GM12878 (cell line): ENCODE measurements around the gene PDZD7. TPM values are rescaled to one million over a fixed set of nuclear protein-coding genes. Genes with fewer than 3 reads are reported as not detected.
A peak's percentile ranks its signal among the peaks of the same experiment; 100 is the strongest.

ENCODE experiments used
- ATAC-seq: fragments of 200-7000 bp; cut with Tn5 transposase; 3 replicates; pipeline ENCODE4 v1.9.1; 2020; ENCODE audit warnings: mild to moderate bottlenecking, moderate library complexity
- BruUV-seq: library from RNA; stranded (reverse); fragments of 400-500 nt; replicated peaks from 2 replicates; lab custom pipeline; 2021; lab: Mats Ljungman, UMichigan
- CTCF ChIA-PET: fragments of 300-600 bp; sonication (Branson Sonifier 250); formaldehyde crosslinking; extraction: SDS; loops from one replicate; lab custom pipeline; 2021; ENCODE audit warnings: inconsistent platforms; lab: Yijun Ruan, JAX
- POLR2A ChIA-PET: fragments of 350-600 bp; formaldehyde crosslinking; extraction: SDS; loops from one replicate; lab custom pipeline; 2021; ENCODE audit warnings: inconsistent platforms; lab: Charles Lee
- RAD21 ChIA-PET: fragments of 300-600 bp; sonication (Branson Sonifier 250); formaldehyde crosslinking; loops from one replicate; lab custom pipeline; 2023; ENCODE audit warnings: antibody characterized with exemption; ENCODE audit not compliant: unreplicated experiment; lab: Charles Lee
- SMC1A ChIA-PET: fragments of 300-600 bp; sonication (Branson Sonifier 250); formaldehyde crosslinking; loops from one replicate; lab custom pipeline; 2023; ENCODE audit not compliant: unreplicated experiment, uncharacterized antibody; lab: Charles Lee
- DNase-seq: peaks from one replicate; pipeline ENCODE4 v3.0.0-alpha.2; 2011; ENCODE audit warnings: low read depth, low spot score
- FAIRE-seq: peaks from 3 replicates; lab custom pipeline; 2011; peaks lifted over from hg19 to GRCh38; lab: Jason Lieb, UNC
- H2AFZ ChIP-seq: 2 replicates; pipeline ENCODE4 v1.6.0; 2011; ENCODE audit warnings: low read depth, low read length, control low read depth; ENCODE audit not compliant: control insufficient read depth
- H3K27ac ChIP-seq: 2 replicates; pipeline ENCODE4 v1.5.1; 2011; ENCODE audit warnings: control low read depth; ENCODE audit not compliant: control insufficient read depth, insufficient read depth
- H3K27me3 ChIP-seq, 2 experiments: replicated peaks in 1 of 2; 2 replicates each; pipeline versions ENCODE4 v1.6.0 to v1.6.1; 2011; ENCODE audit warnings: low read length in 1 of 2; ENCODE audit not compliant: control insufficient read depth in 2 of 2, insufficient read depth in 2 of 2
- H3K36me3 ChIP-seq, 2 experiments: 2 replicates each; pipeline ENCODE4 v1.5.1; 2011; ENCODE audit warnings: low read length in 1 of 2; ENCODE audit not compliant: control insufficient read depth in 2 of 2, insufficient read depth in 2 of 2
- H3K4me1 ChIP-seq: 2 replicates; pipeline ENCODE4 v1.6.1; 2011; ENCODE audit warnings: mild to moderate bottlenecking, low read length, moderate library complexity, mixed read lengths; ENCODE audit not compliant: control insufficient read depth, insufficient read depth
- H3K4me2 ChIP-seq: 2 replicates; pipeline ENCODE4 v1.6.0; 2011; ENCODE audit warnings: control low read depth; ENCODE audit not compliant: control insufficient read depth, insufficient read depth
- H3K4me3 ChIP-seq: fragments of 200-600 bp; sonication (generic); 2 replicates; pipeline ENCODE4 v1.5.1; 2016
- H3K79me2 ChIP-seq: 2 replicates; pipeline ENCODE4 v1.6.0; 2011; ENCODE audit warnings: low read length; ENCODE audit not compliant: control insufficient read depth, insufficient read depth
- H3K9ac ChIP-seq: 2 replicates; pipeline ENCODE4 v1.8.0; 2011; ENCODE audit warnings: low read length, control low read depth, mixed read lengths; ENCODE audit not compliant: control insufficient read depth, insufficient read depth
- H3K9me3 ChIP-seq: replicated peaks from 3 replicates; pipeline ENCODE4 v1.5.1; 2011; ENCODE audit warnings: mild to moderate bottlenecking, low read length; ENCODE audit not compliant: control insufficient read depth, insufficient read depth
- H4K20me1 ChIP-seq: 2 replicates; pipeline ENCODE4 v1.6.0; 2011; ENCODE audit not compliant: control insufficient read depth, insufficient read depth
- BCL11A ChIP-seq: IDR thresholded peaks from 2 replicates; pipeline ENCODE4 v1.6.1; 2011; ENCODE audit warnings: low read depth, low read length
- CBX3 ChIP-seq: fragments of 200-600 bp; sonication (generic); IDR thresholded peaks from 2 replicates; pipeline ENCODE4 v1.6.1; 2016; ENCODE audit warnings: low read depth, borderline replicate concordance
- EGR1 ChIP-seq, 2 experiments: IDR thresholded peaks; 1 replicate in 1 of 2; 2 replicates in 1 of 2; pipeline ENCODE4 v1.6.1; 2011 to 2012; ENCODE audit warnings: low read depth in 2 of 2, low read length in 2 of 2, borderline replicate concordance in 1 of 2, mild to moderate bottlenecking in 1 of 2, moderate library complexity in 1 of 2
- IKZF1 ChIP-seq: fragments of 450-650 bp; conservative IDR thresholded peaks from 2 replicates; pipeline ENCODE4 v1.6.1; 2017; ENCODE audit warnings: antibody characterized with exemption, mild to moderate bottlenecking
- MEF2A ChIP-seq: IDR thresholded peaks from 2 replicates; pipeline ENCODE4 v1.6.1; 2011; ENCODE audit warnings: low read depth, mild to moderate bottlenecking, low read length, moderate library complexity; ENCODE audit not compliant: insufficient read depth
- NR2F1 ChIP-seq: fragments of 450-650 bp; conservative IDR thresholded peaks from 2 replicates; pipeline ENCODE4 v1.6.1; 2017; ENCODE audit warnings: mild to moderate bottlenecking
- PAX8 ChIP-seq: fragments of 450-650 bp; IDR thresholded peaks from 2 replicates; pipeline ENCODE4 v1.6.1; 2017; ENCODE audit warnings: mild to moderate bottlenecking, moderate library complexity
- POLR2A ChIP-seq: IDR thresholded peaks from 2 replicates; pipeline ENCODE4 v1.6.1; 2011; ENCODE audit warnings: low read depth, mild to moderate bottlenecking, low read length
- SMC3 ChIP-seq: IDR thresholded peaks from 2 replicates; pipeline ENCODE4 v1.6.1; 2011; ENCODE audit warnings: low read length, improper control_type of control experiment, borderline replicate concordance
- TCF12 ChIP-seq: IDR thresholded peaks from 2 replicates; pipeline ENCODE4 v1.6.1; 2011; ENCODE audit warnings: low read depth, mild to moderate bottlenecking, low read length
- WRNIP1 ChIP-seq: IDR thresholded peaks from 2 replicates; pipeline ENCODE4 v1.6.1; 2011; ENCODE audit warnings: low read depth, low read length, improper control_type of control experiment, borderline replicate concordance
- ZNF217 ChIP-seq: fragments of 450-650 bp; IDR thresholded peaks from 2 replicates; pipeline ENCODE4 v1.6.1; 2017; ENCODE audit warnings: antibody characterized with exemption, mild to moderate bottlenecking
- WGBS: methylation state at CpG from one replicate; pipeline ENCODE4 v1.1.6; 2016; ENCODE audit warnings: low lambda C conversion rate; ENCODE audit not compliant: insufficient replicate concordance, insufficient coverage; ENCODE audit errors: missing lambda C conversion rate; 5-methylcytosine and 5-hydroxymethylcytosine counted together
- in situ Hi-C: fragments of 300-500 bp; cut with MboI; formaldehyde crosslinking; loops from 9 replicates; pipeline ENCODE4 v1.14.3; 2018; ENCODE audit warnings: mixed read lengths
- intact Hi-C: fragments of 100-400 bp; cut with micrococcal nuclease; formaldehyde crosslinking; loops from one replicate; pipeline ENCODE4 v1.14.2; 2022; ENCODE audit not compliant: unreplicated experiment
- polyA plus RNA-seq, 11 experiments: library from polyadenylated mRNA; depleted of rRNA in 4 of 11; unstranded in 6 of 11; stranded (reverse) in 5 of 11; fragments of >200 nt; fragmentation: Nextera tagmentation in 4 of 11; fragmentation: Illumina TruSeq in 1 of 11; extraction: Ambion mirVana in 4 of 11; extraction: Trizol in 1 of 11; gene quantifications; 1 replicate in 1 of 11; 2 replicates in 10 of 11; pipeline versions ENCODE4 v1.2.1 to v1.2.3, GENCODE V29; 2011 to 2016; ENCODE audit warnings: inconsistent platforms in 2 of 11, missing spikeins in 2 of 11, low read depth in 1 of 11
- total RNA-seq, 4 experiments: library from RNA; depleted of rRNA in 3 of 4; stranded (reverse); fragments of >200 nt in 3 of 4; fragmentation: Illumina TruSeq in 1 of 4; extraction: Trizol in 1 of 4; gene quantifications; 2 replicates each; pipeline versions ENCODE4 v1.2.1 to v1.2.3, GENCODE V29; 2013 to 2021
- TF ChIP-seq, protein P1 (sequence below): IDR thresholded peaks from 2 replicates; pipeline ENCODE4 v1.6.1; 2012; ENCODE audit warnings: low read depth, low read length, improper control_type of control experiment
- TF ChIP-seq, protein P2 (sequence below), 3 experiments: IDR thresholded peaks in 2 of 3; conservative IDR thresholded peaks in 1 of 3; 2 replicates each; pipeline ENCODE4 v1.5.1; 2011; ENCODE audit warnings: low read depth in 3 of 3, low read length in 3 of 3, mild to moderate bottlenecking in 3 of 3, control low read depth in 2 of 3, moderate library complexity in 2 of 3, inconsistent platforms in 1 of 3, mixed read lengths in 1 of 3; ENCODE audit not compliant: control insufficient read depth in 2 of 3, insufficient read depth in 1 of 3; ENCODE audit errors: extremely low read depth in 1 of 3
- TF ChIP-seq, protein P3 (sequence below): fragments of 450-650 bp; formaldehyde crosslinking; IDR thresholded peaks from 2 replicates; pipeline ENCODE4 v1.4.0; 2020; ENCODE audit warnings: mild to moderate bottlenecking, moderate library complexity
- TF ChIP-seq, protein P4 (sequence below): IDR thresholded peaks from 2 replicates; pipeline ENCODE4 v1.6.1; 2011; ENCODE audit warnings: low read depth, mild to moderate bottlenecking, low read length, moderate library complexity, borderline replicate concordance; ENCODE audit errors: extremely low read depth

The PDZD7 gene
- total and polyA plus RNA-seq, 10 of the 15 experiments (the other 5 are each of a cell fraction or from before 2014, with no cell fraction given) = 0.01 to 0.20 (median 0.03) TPM; not detected in 7

DNA sequence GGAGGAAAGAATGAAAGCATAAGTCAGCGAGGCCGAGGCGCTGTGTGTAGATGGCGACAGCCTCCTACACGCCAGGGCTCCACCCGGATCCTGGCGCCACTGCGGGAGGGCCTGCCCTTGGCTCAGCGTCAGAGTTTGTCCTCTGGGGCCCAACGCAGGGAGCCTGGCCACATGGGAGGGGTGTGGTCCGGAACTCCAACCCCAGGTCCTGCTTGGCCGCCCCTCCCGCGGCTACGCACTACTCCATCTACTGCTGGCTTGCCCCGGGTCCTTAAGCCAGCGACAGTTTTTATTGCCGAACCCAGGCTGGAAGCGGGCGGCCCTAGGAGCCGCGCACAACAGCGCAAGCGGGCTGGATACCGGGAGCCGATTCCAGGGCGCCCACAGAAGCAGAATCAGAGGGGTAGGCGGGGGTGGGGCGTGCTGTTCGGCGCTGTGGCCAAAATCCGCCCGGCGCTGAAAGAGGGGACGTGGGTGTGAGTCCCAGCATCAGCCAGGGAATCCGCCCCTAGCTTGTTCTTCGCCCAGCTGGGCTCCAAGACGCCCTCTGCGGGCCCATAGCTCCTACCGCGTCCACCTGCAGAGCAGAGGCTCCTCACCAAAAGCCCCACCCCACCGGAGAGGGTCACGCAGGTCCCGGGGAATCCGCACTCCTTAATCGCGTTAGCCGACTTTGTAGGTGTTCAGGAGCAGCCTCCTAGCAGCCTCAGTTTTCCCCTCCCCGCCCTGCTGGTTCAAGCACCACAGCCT lies 35.4 kb upstream of the PDZD7 start:
- peak overlapping the region; percentile 94 for H3K4me2 ChIP-seq
- in situ Hi-C loops = no loop called here
- no peaks in the 10 kb centered on the region for H3K36me3 ChIP-seq
- H3K27ac ChIP-seq = no peak overlapping the region
- FAIRE-seq (no peak), ATAC-seq (peak; percentile 65), DNase-seq (no peak)
- no TSS peak for BruUV-seq
- 15% methylated on average over 48 of the region's 49 CpGs for WGBS
- H3K9me3 ChIP-seq = no peaks in the 10 kb centered on the region
- peak overlapping the region; percentile 55 for H2AFZ ChIP-seq
- H3K79me2 ChIP-seq = peaks cover 5% of the 10 kb centered on the region
- H3K9ac ChIP-seq = no peak overlapping the region
- SMC1A ChIA-PET = interaction anchor here (0.7 to 4.3 kb wide), 7 partner anchors 8 to 76 kb away, joined by 3 to 36 read pairs (median 5); partner anchors contain the start of genes PDZD7 and SFXN3
- POLR2A ChIA-PET = interaction anchor here (0.9 to 1.0 kb wide), 2 partner anchors 9 to 35 kb away, joined by 3 to 4 read pairs; no protein-coding TSS in a partner anchor
- H4K20me1 ChIP-seq = no peaks in the 10 kb centered on the region
- peaks cover 2 to 3% of the 10 kb centered on the region in 2 experiments; a peak in 1 of 4 replicates for H3K27me3 ChIP-seq
- peaks cover 42% of the 10 kb centered on the region for H3K4me1 ChIP-seq
- H3K4me3 ChIP-seq = peak overlapping the region; percentile 87
- CTCF ChIA-PET = interaction anchor here (1.8 to 23.4 kb wide), 5 partner anchors 16 to 75 kb away, joined by 6 to 885 read pairs (median 18); partner anchors contain the start of gene KAZALD1
- RAD21 ChIA-PET = interaction anchor here (0.8 to 6.1 kb wide), 8 partner anchors 8 to 34 kb away, joined by 3 to 70 read pairs (median 6); no protein-coding TSS in a partner anchor
- intact Hi-C loops = loop anchor here (5.0 kb wide), 1 partner anchor 34 kb away; the partner anchor contains the start of genes PDZD7 and SFXN3
- TF ChIP-seq, protein P1, sequence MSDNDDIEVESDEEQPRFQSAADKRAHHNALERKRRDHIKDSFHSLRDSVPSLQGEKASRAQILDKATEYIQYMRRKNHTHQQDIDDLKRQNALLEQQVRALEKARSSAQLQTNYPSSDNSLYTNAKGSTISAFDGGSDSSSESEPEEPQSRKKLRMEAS = no peak
- no peak for TF ChIP-seq ZNF217
- no peak for TF ChIP-seq POLR2A
- peak; percentile 33; the same call in 1 of the 2 replicates for TF ChIP-seq TCF12
- peak in 1 of 2 experiments; percentile 51; a peak in 1 of 3 replicates for TF ChIP-seq EGR1 (IDR thresholded peaks at IDR 0.05; ENCODE audit: borderline replicate concordance in 1 of 2, low read depth in 2 of 2, low read length in 2 of 2)
- TF ChIP-seq CBX3 = no peak
- no peak for TF ChIP-seq WRNIP1
- TF ChIP-seq, protein P2, sequence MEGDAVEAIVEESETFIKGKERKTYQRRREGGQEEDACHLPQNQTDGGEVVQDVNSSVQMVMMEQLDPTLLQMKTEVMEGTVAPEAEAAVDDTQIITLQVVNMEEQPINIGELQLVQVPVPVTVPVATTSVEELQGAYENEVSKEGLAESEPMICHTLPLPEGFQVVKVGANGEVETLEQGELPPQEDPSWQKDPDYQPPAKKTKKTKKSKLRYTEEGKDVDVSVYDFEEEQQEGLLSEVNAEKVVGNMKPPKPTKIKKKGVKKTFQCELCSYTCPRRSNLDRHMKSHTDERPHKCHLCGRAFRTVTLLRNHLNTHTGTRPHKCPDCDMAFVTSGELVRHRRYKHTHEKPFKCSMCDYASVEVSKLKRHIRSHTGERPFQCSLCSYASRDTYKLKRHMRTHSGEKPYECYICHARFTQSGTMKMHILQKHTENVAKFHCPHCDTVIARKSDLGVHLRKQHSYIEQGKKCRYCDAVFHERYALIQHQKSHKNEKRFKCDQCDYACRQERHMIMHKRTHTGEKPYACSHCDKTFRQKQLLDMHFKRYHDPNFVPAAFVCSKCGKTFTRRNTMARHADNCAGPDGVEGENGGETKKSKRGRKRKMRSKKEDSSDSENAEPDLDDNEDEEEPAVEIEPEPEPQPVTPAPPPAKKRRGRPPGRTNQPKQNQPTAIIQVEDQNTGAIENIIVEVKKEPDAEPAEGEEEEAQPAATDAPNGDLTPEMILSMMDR (IDR thresholded peaks at IDR 0.05 in 2 of 3, conservative IDR thresholded peaks at IDR 0.05 in 1 of 3; ENCODE audit: control insufficient read depth in 2 of 3, extremely low read depth in 1 of 3, insufficient read depth in 1 of 3, low read depth in 3 of 3, low read length in 3 of 3) = peak; percentile 42 to 70 (median 60); a peak in 5 of 6 replicates
- TF ChIP-seq, protein P3, sequence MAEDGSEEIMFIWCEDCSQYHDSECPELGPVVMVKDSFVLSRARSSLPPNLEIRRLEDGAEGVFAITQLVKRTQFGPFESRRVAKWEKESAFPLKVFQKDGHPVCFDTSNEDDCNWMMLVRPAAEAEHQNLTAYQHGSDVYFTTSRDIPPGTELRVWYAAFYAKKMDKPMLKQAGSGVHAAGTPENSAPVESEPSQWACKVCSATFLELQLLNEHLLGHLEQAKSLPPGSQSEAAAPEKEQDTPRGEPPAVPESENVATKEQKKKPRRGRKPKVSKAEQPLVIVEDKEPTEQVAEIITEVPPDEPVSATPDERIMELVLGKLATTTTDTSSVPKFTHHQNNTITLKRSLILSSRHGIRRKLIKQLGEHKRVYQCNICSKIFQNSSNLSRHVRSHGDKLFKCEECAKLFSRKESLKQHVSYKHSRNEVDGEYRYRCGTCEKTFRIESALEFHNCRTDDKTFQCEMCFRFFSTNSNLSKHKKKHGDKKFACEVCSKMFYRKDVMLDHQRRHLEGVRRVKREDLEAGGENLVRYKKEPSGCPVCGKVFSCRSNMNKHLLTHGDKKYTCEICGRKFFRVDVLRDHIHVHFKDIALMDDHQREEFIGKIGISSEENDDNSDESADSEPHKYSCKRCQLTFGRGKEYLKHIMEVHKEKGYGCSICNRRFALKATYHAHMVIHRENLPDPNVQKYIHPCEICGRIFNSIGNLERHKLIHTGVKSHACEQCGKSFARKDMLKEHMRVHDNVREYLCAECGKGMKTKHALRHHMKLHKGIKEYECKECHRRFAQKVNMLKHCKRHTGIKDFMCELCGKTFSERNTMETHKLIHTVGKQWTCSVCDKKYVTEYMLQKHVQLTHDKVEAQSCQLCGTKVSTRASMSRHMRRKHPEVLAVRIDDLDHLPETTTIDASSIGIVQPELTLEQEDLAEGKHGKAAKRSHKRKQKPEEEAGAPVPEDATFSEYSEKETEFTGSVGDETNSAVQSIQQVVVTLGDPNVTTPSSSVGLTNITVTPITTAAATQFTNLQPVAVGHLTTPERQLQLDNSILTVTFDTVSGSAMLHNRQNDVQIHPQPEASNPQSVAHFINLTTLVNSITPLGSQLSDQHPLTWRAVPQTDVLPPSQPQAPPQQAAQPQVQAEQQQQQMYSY (CRISPR knock-in tag) = no peak
- peak; percentile 29; the same call in 1 of the 2 replicates for TF ChIP-seq IKZF1
- TF ChIP-seq MEF2A = no peak
- peak; percentile 48 for TF ChIP-seq NR2F1
- TF ChIP-seq, protein P4, sequence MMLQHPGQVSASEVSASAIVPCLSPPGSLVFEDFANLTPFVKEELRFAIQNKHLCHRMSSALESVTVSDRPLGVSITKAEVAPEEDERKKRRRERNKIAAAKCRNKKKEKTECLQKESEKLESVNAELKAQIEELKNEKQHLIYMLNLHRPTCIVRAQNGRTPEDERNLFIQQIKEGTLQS = no peak
- TF ChIP-seq BCL11A = no peak
- TF ChIP-seq SMC3 = peak; percentile 49; the same call in 1 of the 2 replicates
- no peak for TF ChIP-seq PAX8
